Caco-2 (cell line): Measurements from ENCODE around the gene NR1I3. TPM values are rescaled to one million over a fixed set of nuclear protein-coding genes. Genes with fewer than 3 reads are reported as not detected.

ENCODE experiments used
- BruUV-seq: library from RNA; stranded (reverse); fragments of 400-500 nt; replicated peaks from 2 replicates; lab custom pipeline; 2021; lab: Mats Ljungman, UMichigan
- CTCF ChIA-PET: fragments of 300-600 bp; sonication (Branson Sonifier 250); formaldehyde crosslinking; loops from one replicate; lab custom pipeline; 2022; ENCODE audit warnings: antibody characterized with exemption; lab: Charles Lee
- POLR2A ChIA-PET: fragments of 300-600 bp; sonication (Branson Sonifier 250); formaldehyde crosslinking; loops from one replicate; lab custom pipeline; 2022; ENCODE audit warnings: antibody characterized with exemption; lab: Charles Lee
- DNase-seq, 2 experiments: peaks; one replicate each; pipeline versions ENCODE4 v3.0.0 to v3.0.0-alpha.2; 2020 to 2022
- H3K27me3 ChIP-seq: replicated peaks from 2 replicates; pipeline ENCODE4 v1.6.0; 2011; ENCODE audit warnings: low read length; ENCODE audit not compliant: control insufficient read depth, insufficient read depth
- H3K36me3 ChIP-seq: 2 replicates; pipeline ENCODE4 v1.5.1; 2011; ENCODE audit warnings: low read length; ENCODE audit not compliant: control insufficient read depth, insufficient read depth
- H3K4me1 ChIP-seq: fragments of 250-450 bp; sonication (Bioruptor Pico); 2 replicates; pipeline ENCODE4 v1.5.1; 2020; ENCODE audit warnings: mild to moderate bottlenecking
- H3K4me3 ChIP-seq: 2 replicates; pipeline ENCODE4 v1.5.1; 2011; ENCODE audit warnings: low read depth, mild to moderate bottlenecking, control low read depth, low read length
- H3K9me3 ChIP-seq: fragments of 250-450 bp; sonication (Bioruptor Pico); 2 replicates; pipeline ENCODE4 v1.5.1; 2020; ENCODE audit warnings: mild to moderate bottlenecking, moderate library complexity
- H3K27ac Mint-ChIP-seq: one replicate; pipeline ENCODE4 v1.8.0; 2022; ENCODE audit warnings: mixed read lengths; ENCODE audit not compliant: unreplicated experiment
- H3K27me3 Mint-ChIP-seq: one replicate; pipeline ENCODE4 v1.8.0; 2022; ENCODE audit warnings: mixed read lengths; ENCODE audit not compliant: insufficient read depth, unreplicated experiment
- H3K36me3 Mint-ChIP-seq: one replicate; pipeline ENCODE4 v1.8.0; 2022; ENCODE audit warnings: mild to moderate bottlenecking, mixed read lengths; ENCODE audit not compliant: insufficient read depth, unreplicated experiment
- H3K4me1 Mint-ChIP-seq: one replicate; pipeline ENCODE4 v1.8.0; 2022; ENCODE audit warnings: low read depth, mixed read lengths; ENCODE audit not compliant: unreplicated experiment
- H3K4me3 Mint-ChIP-seq: one replicate; pipeline ENCODE4 v1.8.0; 2022; ENCODE audit warnings: mild to moderate bottlenecking, moderate library complexity, mixed read lengths; ENCODE audit not compliant: unreplicated experiment
- H3K9me3 Mint-ChIP-seq: one replicate; pipeline ENCODE4 v1.8.0; 2022; ENCODE audit warnings: mixed read lengths; ENCODE audit not compliant: unreplicated experiment
- intact Hi-C: fragments of 100-400 bp; cut with micrococcal nuclease; formaldehyde crosslinking; loops from one replicate; pipeline ENCODE4 v1.10.0; 2022; ENCODE audit not compliant: unreplicated experiment
- total RNA-seq: library from RNA; stranded (reverse); gene quantifications from 2 replicates; pipeline ENCODE4 v1.2.3, GENCODE V29; 2022
- TF ChIP-seq, protein P1 (sequence below), 2 experiments: fragments of 200-600 bp in 1 of 2; IDR thresholded peaks; 1 replicate in 1 of 2; 2 replicates in 1 of 2; pipeline versions ENCODE4 v1.5.1 to v1.8.0; 2011 to 2022; ENCODE audit warnings: antibody characterized with exemption in 1 of 2, control low read depth in 1 of 2, inconsistent platforms in 1 of 2, low read depth in 1 of 2, low read length in 1 of 2, mild to moderate bottlenecking in 1 of 2, moderate library complexity in 1 of 2; ENCODE audit not compliant: insufficient read depth in 1 of 2, severe bottlenecking in 1 of 2, unreplicated experiment in 1 of 2

Gene NR1I3
- total RNA-seq, 1 experiment from 2014 or later, result not detected

DNA sequence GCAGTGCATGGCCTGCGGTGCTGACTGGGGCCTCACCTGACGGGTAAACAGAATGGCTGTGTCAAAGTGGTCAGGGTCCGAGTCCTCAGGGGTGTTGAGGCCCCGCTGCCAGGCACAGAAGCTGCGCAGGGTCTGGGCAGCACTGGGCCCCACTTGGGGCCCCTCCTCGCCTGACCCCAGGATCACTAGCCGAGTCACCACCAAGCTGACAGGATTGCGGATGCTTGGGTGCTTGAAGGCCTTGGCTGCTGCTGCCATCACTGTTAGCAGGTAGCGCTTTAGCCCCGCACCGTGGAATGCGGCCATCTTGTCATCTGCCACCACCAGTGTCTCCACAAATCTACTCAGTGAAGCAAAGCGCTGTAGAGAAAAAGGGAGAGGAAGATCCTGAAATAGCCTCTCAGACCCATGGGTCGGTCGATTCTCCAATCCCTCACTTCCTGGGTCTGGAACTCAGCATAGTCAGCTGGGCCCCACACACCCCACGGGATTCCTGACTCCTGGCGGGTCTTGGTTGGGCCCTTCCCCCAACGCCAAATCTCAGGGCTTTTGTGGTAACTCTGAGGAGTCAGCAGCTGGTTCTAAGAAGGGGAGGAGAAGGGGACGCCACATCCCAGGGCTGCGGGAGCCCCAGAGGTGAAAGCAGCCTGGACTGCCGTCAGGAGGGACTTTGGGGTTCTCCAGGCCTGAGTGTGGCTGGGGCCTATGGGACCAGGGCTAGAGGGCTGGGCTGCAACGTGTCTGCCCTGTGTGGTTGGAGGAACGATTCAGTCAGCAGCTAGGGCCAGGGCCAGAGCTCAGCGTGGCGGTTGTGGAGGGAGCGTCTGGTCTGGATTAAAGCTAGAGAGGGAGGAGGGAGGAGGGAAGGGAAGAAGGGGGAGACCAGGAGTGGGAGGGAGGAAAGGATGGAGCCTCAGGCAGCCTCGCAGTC lies 41.2 kb downstream of the NR1I3 start:
- H3K4me3 Mint-ChIP-seq, result no peak overlapping the region
- no peaks in the 10 kb centered on the region for H3K27me3 Mint-ChIP-seq
- Histone ChIP-seq H3K4me3 (no peak overlapping the region), H3K27me3 (no peaks in the 10 kb centered on the region), H3K4me1 (peaks cover 6% of the 10 kb centered on the region; the same call in 1 of the 2 replicates), H3K9me3 (no peaks in the 10 kb centered on the region), H3K36me3 (no peaks in the 10 kb centered on the region)
- peaks cover under 1% of the 10 kb centered on the region for H3K36me3 Mint-ChIP-seq
- DNase-seq, result no peak
- intact Hi-C loops, result no loop called here
- ChIA-PET CTCF (interaction anchor here (0.7 to 1.0 kb wide), 3 partner anchors 20 to 196 kb away, joined by 3 to 4 read pairs (median 4); partner anchors contain the start of gene B4GALT3), POLR2A (no interaction called here)
- BruUV-seq, result no TSS peak
- H3K9me3 Mint-ChIP-seq, result no peaks in the 10 kb centered on the region
- TF ChIP-seq, protein P1, sequence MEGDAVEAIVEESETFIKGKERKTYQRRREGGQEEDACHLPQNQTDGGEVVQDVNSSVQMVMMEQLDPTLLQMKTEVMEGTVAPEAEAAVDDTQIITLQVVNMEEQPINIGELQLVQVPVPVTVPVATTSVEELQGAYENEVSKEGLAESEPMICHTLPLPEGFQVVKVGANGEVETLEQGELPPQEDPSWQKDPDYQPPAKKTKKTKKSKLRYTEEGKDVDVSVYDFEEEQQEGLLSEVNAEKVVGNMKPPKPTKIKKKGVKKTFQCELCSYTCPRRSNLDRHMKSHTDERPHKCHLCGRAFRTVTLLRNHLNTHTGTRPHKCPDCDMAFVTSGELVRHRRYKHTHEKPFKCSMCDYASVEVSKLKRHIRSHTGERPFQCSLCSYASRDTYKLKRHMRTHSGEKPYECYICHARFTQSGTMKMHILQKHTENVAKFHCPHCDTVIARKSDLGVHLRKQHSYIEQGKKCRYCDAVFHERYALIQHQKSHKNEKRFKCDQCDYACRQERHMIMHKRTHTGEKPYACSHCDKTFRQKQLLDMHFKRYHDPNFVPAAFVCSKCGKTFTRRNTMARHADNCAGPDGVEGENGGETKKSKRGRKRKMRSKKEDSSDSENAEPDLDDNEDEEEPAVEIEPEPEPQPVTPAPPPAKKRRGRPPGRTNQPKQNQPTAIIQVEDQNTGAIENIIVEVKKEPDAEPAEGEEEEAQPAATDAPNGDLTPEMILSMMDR (IDR thresholded peaks at IDR 0.05; ENCODE audit: insufficient read depth in 1 of 2, low read depth in 1 of 2, low read length in 1 of 2, severe bottlenecking in 1 of 2, unreplicated experiment in 1 of 2), result no peak
- H3K27ac Mint-ChIP-seq, result no peak overlapping the region
- H3K4me1 Mint-ChIP-seq, result peaks cover 25% of the 10 kb centered on the region

DNA sequence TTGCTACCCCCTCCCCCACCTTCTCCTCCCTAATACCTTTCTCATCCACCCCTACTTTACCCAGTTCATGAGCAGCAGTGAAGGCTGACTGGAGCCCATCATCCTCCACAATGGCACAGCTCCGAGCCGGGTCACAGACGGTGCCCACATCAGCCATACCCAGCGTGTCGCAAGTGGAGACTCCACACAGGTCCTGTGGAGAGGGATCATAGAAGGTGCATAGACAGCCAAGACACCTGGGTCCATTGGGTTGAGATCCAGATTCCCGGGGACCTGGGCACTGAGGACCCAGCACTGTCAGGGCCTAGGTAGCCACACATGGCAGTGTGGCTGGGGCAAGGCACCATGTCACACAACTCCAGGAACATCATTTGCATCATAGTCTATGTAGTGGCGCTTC lies 41.9 kb downstream of the NR1I3 start:
- no peaks in the 10 kb centered on the region for H3K27me3 ChIP-seq
- H3K36me3 ChIP-seq, result no peaks in the 10 kb centered on the region
- Mint-ChIP-seq H3K4me3 (no peak overlapping the region), H3K4me1 (peaks cover 18% of the 10 kb centered on the region), H3K27ac (no peak overlapping the region), H3K27me3 (no peaks in the 10 kb centered on the region), H3K9me3 (no peaks in the 10 kb centered on the region), H3K36me3 (no peaks in the 10 kb centered on the region)
- DNase-seq, result no peak
- no TSS peak for BruUV-seq
- POLR2A ChIA-PET, result no interaction called here
- CTCF ChIA-PET, result interaction anchor here (1.0 kb wide), 1 partner anchor 29 kb away, joined by 3 read pairs; no protein-coding TSS in a partner anchor
- H3K4me1 ChIP-seq, result no peaks in the 10 kb centered on the region; the same call in 1 of the 2 replicates
- H3K4me3 ChIP-seq, result no peak overlapping the region
- intact Hi-C loops, result no loop called here
- TF ChIP-seq, protein P1 (IDR thresholded peaks at IDR 0.05; ENCODE audit: insufficient read depth in 1 of 2, low read depth in 1 of 2, low read length in 1 of 2, severe bottlenecking in 1 of 2, unreplicated experiment in 1 of 2), result no peak
- H3K9me3 ChIP-seq, result no peaks in the 10 kb centered on the region

DNA sequence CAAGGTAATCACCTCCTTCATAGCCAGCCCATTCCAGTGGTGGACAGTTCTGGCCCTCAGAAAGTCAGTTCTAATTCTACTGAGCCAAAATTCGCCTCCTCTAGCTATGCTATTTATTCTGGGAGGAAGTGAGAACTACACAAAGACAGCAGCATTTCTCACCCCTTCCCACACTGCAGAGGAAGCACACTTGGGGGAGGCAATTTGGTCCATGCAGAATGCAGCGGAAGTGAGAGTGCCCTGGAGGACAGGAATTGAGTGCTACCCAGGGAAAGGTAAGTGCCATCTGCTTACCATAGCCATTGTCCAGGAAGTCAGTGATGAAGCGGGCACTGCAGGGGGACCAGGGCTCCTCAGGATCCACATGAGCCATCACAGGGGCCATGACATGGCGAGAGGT lies 42.8 kb downstream of the NR1I3 start:
- no TSS peak for BruUV-seq
- no peak overlapping the region for H3K4me3 Mint-ChIP-seq
- H3K9me3 Mint-ChIP-seq, result no peaks in the 10 kb centered on the region
- no peaks in the 10 kb centered on the region for H3K27me3 Mint-ChIP-seq
- Histone ChIP-seq H3K4me1 (no peaks in the 10 kb centered on the region), H3K36me3 (no peaks in the 10 kb centered on the region), H3K27me3 (no peaks in the 10 kb centered on the region), H3K4me3 (no peak overlapping the region), H3K9me3 (no peaks in the 10 kb centered on the region)
- DNase-seq, result no peak
- intact Hi-C loops, result no loop called here
- ChIA-PET POLR2A (no interaction called here), CTCF (interaction anchor here (0.6 to 1.4 kb wide), 2 partner anchors 96 to 179 kb away, joined by 4 read pairs; no protein-coding TSS in a partner anchor)
- H3K4me1 Mint-ChIP-seq, result peaks cover 18% of the 10 kb centered on the region
- TF ChIP-seq, protein P1 (IDR thresholded peaks at IDR 0.05; ENCODE audit: insufficient read depth in 1 of 2, low read depth in 1 of 2, low read length in 1 of 2, severe bottlenecking in 1 of 2, unreplicated experiment in 1 of 2), result no peak
- H3K36me3 Mint-ChIP-seq, result no peaks in the 10 kb centered on the region
- no peak overlapping the region for H3K27ac Mint-ChIP-seq
